Hematopoietic multipotent progenitor cell treated with erythropoietin and hydrocortisone succinate and interleukin-3 and kit ligand, for 4 days (in vitro differentiated cells): ENCODE measurements around the gene ZNF521.
"Not testable (repeated sequence)": the region's sequence is repeated elsewhere in the genome, so short reads cannot be mapped to it uniquely, and the experiment has no call there.

Source experiments
- DNase-seq: peaks from one replicate; pipeline ENCODE4 v3.0.0-alpha.2; 2015

The ZNF521 gene

GRCh38 chr18:25288340-25288938 lies 63.5 kb downstream of the ZNF521 start:
- no peak for DNase-seq

- DNase-seq: no peak
Observed at GRCh38 chr18:25287106-25287505, 64.9 kb downstream of the ZNF521 start.

- peak; percentile 65 for DNase-seq
Observed at GRCh38 chr18:25284861-25285550, 67.0 kb downstream of the ZNF521 start.

GRCh38 chr18:25284281-25284680 lies 67.7 kb downstream of the ZNF521 start:
- no peak for DNase-seq

- no peak for DNase-seq
Observed at GRCh38 chr18:25283781-25284180, 68.2 kb downstream of the ZNF521 start.

GRCh38 chr18:25282896-25283703 lies 68.9 kb downstream of the ZNF521 start:
- no peak for DNase-seq

- peak; percentile 83 for DNase-seq
Observed at GRCh38 chr18:25282282-25282681, 69.7 kb downstream of the ZNF521 start.

GRCh38 chr18:25281556-25281955 lies 70.4 kb downstream of the ZNF521 start:
- peak; percentile 47 for DNase-seq

GRCh38 chr18:25279961-25280360 lies 72.0 kb downstream of the ZNF521 start:
- no peak for DNase-seq

GRCh38 chr18:25279556-25279955 lies 72.4 kb downstream of the ZNF521 start:
- DNase-seq: no peak

GRCh38 chr18:25279133-25279532 lies 72.8 kb downstream of the ZNF521 start:
- DNase-seq: no peak

- peak; percentile 67 for DNase-seq
Observed at GRCh38 chr18:25278394-25278793, 73.6 kb downstream of the ZNF521 start.

- no peak for DNase-seq
Observed at GRCh38 chr18:25275412-25276001, 76.5 kb downstream of the ZNF521 start.

- no peak for DNase-seq
Observed at GRCh38 chr18:25274926-25275325, 77.0 kb downstream of the ZNF521 start.

GRCh38 chr18:25266931-25267527 lies 84.9 kb downstream of the ZNF521 start:
- not testable (repeated sequence) for DNase-seq

GRCh38 chr18:25262920-25263319 lies 89.0 kb downstream of the ZNF521 start:
- no peak for DNase-seq

- DNase-seq: no peak
Observed at GRCh38 chr18:25261768-25262167, 90.2 kb downstream of the ZNF521 start.

- no peak for DNase-seq
Observed at GRCh38 chr18:25256439-25256838, 95.5 kb downstream of the ZNF521 start.

- no peak for DNase-seq
Observed at GRCh38 chr18:25253779-25254178, 98.2 kb downstream of the ZNF521 start.

- DNase-seq: no peak
Observed at GRCh38 chr18:25253136-25253535, 98.8 kb downstream of the ZNF521 start.

- no peak for DNase-seq
Observed at GRCh38 chr18:25251068-25251467, 100.9 kb downstream of the ZNF521 start.

- no peak for DNase-seq
Observed at GRCh38 chr18:25250474-25250851, 101.5 kb downstream of the ZNF521 start.

- DNase-seq: no peak
Observed at GRCh38 chr18:25248755-25249154, 103.2 kb downstream of the ZNF521 start.
